ENCODE results near the gene SUPT5H. TPM values are rescaled to one million over a fixed set of nuclear protein-coding genes. Genes with fewer than 3 reads are reported as not detected.
A peak's percentile ranks its signal among the peaks of the same experiment; 100 is the strongest.

Gene SUPT5H
- total and polyA plus RNA-seq, 2 of the 8 experiments (the other 6 are each of a cell fraction or from before 2014, with no cell fraction given): 77.8 to 111 TPM

DNA sequence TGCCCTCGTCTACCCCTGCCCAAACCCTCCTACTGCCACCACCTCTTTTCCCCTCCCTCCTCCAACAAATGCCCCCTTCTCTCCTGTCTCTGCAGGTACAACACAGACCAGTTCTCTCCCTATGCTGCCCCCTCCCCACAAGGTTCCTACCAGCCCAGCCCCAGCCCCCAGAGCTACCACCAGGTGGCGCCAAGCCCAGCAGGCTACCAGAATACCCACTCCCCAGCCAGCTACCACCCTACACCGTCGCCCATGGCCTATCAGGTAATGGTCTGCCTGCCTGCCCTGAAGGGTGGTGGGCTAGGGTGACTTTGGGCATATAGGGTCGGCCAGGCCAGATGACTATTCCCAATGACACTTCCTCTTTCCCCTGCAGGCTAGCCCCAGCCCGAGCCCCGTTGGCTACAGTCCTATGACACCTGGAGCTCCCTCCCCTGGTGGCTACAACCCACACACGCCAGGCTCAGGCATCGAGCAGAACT, 28.8 kb downstream of the SUPT5H start:
- no peaks in the 10 kb centered on the region; a peak in 1 of 7 replicates for H3K4me1 ChIP-seq (replicated peaks in 1 of 4; ENCODE audit: control insufficient read depth in 3 of 4, insufficient read depth in 4 of 4, low read length in 3 of 4)
- 61% methylated on average over 9 of the region's 9 CpGs; no CpG with 5 or more reads in 1 of the 2 experiments for WGBS, 2 experiments (ENCODE audit: extremely low coverage in 1 of 2, insufficient coverage in 1 of 2, insufficient read length in 1 of 2, insufficient replicate concordance in 2 of 2, low coverage in 1 of 2, low lambda C conversion rate in 2 of 2, missing lambda C conversion rate in 1 of 2)
- no peak overlapping the region for H2BK12ac ChIP-seq (ENCODE audit: low read depth, low read length)
- no peak overlapping the region for H3K23ac ChIP-seq (ENCODE audit: insufficient read length)
- H3K4me3 ChIP-seq (ENCODE audit: extremely low read depth in 1 of 4, insufficient read depth in 2 of 4, low read depth in 3 of 4, low read length in 4 of 4): no peak overlapping the region
- H4K5ac ChIP-seq (ENCODE audit: insufficient read length, low read depth, low read length): no peak overlapping the region
- H4K8ac ChIP-seq (ENCODE audit: extremely low read depth, insufficient read depth, low read length): peak overlapping the region; percentile 54
- no peak overlapping the region for H3K56ac ChIP-seq (replicated peaks; ENCODE audit: insufficient read length, low read depth, low read length)
- no peak overlapping the region for H4K91ac ChIP-seq (replicated peaks; ENCODE audit: insufficient read length, low read length)
- peak in 1 of 2 experiments; percentile 96 for DNase-seq (ENCODE audit: low read depth in 1 of 2, low spot score in 2 of 2)
- H2AFZ ChIP-seq (ENCODE audit: low read length): no peak overlapping the region
- H3K4ac ChIP-seq (replicated peaks; ENCODE audit: insufficient read length, low read depth, low read length): no peak overlapping the region
- TF ChIP-seq, protein P1, sequence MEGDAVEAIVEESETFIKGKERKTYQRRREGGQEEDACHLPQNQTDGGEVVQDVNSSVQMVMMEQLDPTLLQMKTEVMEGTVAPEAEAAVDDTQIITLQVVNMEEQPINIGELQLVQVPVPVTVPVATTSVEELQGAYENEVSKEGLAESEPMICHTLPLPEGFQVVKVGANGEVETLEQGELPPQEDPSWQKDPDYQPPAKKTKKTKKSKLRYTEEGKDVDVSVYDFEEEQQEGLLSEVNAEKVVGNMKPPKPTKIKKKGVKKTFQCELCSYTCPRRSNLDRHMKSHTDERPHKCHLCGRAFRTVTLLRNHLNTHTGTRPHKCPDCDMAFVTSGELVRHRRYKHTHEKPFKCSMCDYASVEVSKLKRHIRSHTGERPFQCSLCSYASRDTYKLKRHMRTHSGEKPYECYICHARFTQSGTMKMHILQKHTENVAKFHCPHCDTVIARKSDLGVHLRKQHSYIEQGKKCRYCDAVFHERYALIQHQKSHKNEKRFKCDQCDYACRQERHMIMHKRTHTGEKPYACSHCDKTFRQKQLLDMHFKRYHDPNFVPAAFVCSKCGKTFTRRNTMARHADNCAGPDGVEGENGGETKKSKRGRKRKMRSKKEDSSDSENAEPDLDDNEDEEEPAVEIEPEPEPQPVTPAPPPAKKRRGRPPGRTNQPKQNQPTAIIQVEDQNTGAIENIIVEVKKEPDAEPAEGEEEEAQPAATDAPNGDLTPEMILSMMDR (IDR thresholded peaks at IDR 0.05; ENCODE audit: control extremely low read depth in 1 of 3, insufficient read depth in 1 of 3, low read depth in 1 of 3, low read length in 3 of 3): peak; percentile 89 to 96 (median 92)
- TF ChIP-seq MAFK (IDR thresholded peaks at IDR 0.05; ENCODE audit: low read depth, low read length): no peak
- TF ChIP-seq SP4 (IDR thresholded peaks at IDR 0.05; ENCODE audit: low read length): no peak
- no peak for TF ChIP-seq TAF7 (optimal IDR thresholded peaks at IDR 0.05; ENCODE audit: borderline replicate concordance, low read depth, low read length)
- TF ChIP-seq SUZ12 (IDR thresholded peaks at IDR 0.05; ENCODE audit: low read length): no peak
- TF ChIP-seq, protein P2, sequence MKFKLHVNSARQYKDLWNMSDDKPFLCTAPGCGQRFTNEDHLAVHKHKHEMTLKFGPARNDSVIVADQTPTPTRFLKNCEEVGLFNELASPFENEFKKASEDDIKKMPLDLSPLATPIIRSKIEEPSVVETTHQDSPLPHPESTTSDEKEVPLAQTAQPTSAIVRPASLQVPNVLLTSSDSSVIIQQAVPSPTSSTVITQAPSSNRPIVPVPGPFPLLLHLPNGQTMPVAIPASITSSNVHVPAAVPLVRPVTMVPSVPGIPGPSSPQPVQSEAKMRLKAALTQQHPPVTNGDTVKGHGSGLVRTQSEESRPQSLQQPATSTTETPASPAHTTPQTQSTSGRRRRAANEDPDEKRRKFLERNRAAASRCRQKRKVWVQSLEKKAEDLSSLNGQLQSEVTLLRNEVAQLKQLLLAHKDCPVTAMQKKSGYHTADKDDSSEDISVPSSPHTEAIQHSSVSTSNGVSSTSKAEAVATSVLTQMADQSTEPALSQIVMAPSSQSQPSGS (IDR thresholded peaks at IDR 0.05; ENCODE audit: low read length): no peak
- peak; percentile 61 to 72 for TF ChIP-seq RAD21 (IDR thresholded peaks at IDR 0.05 in 1 of 2, conservative IDR thresholded peaks at IDR 0.05 in 1 of 2; ENCODE audit: low read depth in 2 of 2, low read length in 2 of 2)
- H2BK5ac ChIP-seq (ENCODE audit: low read depth, low read length): no peak overlapping the region
- H3K4me2 ChIP-seq (ENCODE audit: insufficient read depth in 1 of 2, low read depth in 2 of 2, low read length in 2 of 2): no peak overlapping the region
- H3K36me3 ChIP-seq (ENCODE audit: control insufficient read depth in 2 of 4, insufficient read depth in 4 of 4, low read length in 3 of 4): peaks cover 26 to 50% (median 47%) of the 10 kb centered on the region in 4 experiments
- no peak for FAIRE-seq
- no peak overlapping the region for H2AK5ac ChIP-seq (ENCODE audit: low read depth, low read length)
- H3K14ac ChIP-seq (ENCODE audit: insufficient read length): no peak overlapping the region
- H2BK20ac ChIP-seq (ENCODE audit: low read length): no peak overlapping the region
- no peaks in the 10 kb centered on the region; the same call in 1 of the 2 replicates for H3K23me2 ChIP-seq (ENCODE audit: low read depth, low read length)
- no peak overlapping the region for H3K27ac ChIP-seq (ENCODE audit: low read depth, low read length)
- no peak overlapping the region for H2BK15ac ChIP-seq (ENCODE audit: low read length)
- no peaks in the 10 kb centered on the region for H3K27me3 ChIP-seq (replicated peaks in 1 of 4; ENCODE audit: control insufficient read depth in 3 of 4, extremely low read depth in 1 of 4, insufficient read depth in 3 of 4, low read length in 3 of 4)
- no peak overlapping the region for H3K9ac ChIP-seq (replicated peaks in 1 of 4; ENCODE audit: extremely low read depth in 1 of 4, low read depth in 3 of 4, low read length in 3 of 4)
- H3K79me2 ChIP-seq (ENCODE audit: control insufficient read depth in 1 of 2, insufficient read depth in 2 of 2, low read length in 2 of 2): no peaks in the 10 kb centered on the region
- peaks cover 6 to 11% of the 10 kb centered on the region in 2 experiments for H4K20me1 ChIP-seq (replicated peaks in 1 of 2; ENCODE audit: control insufficient read depth in 1 of 2, insufficient read depth in 2 of 2, low read length in 2 of 2)
- POLR2A ChIA-PET (ENCODE audit: partially characterized antibody): interaction anchor here (0.7 to 5.3 kb wide), 13 partner anchors 12 to 104 kb away, joined by 3 to 20 read pairs (median 4); partner anchors contain the start of genes EID2B, MED29, PAF1 and RPS16
- CTCF ChIA-PET (ENCODE audit: partially characterized antibody): interaction anchor here (0.7 to 5.6 kb wide), 41 partner anchors 9 to 199 kb away, joined by 3 to 78 read pairs (median 6); partner anchors contain the start of genes DLL3, EID2, EID2B and PLEKHG2
- H3K79me1 ChIP-seq (ENCODE audit: low read depth, low read length): peaks cover 3% of the 10 kb centered on the region; the same call in 1 of the 2 replicates
- H3K9me3 ChIP-seq (ENCODE audit: insufficient read depth in 2 of 2, low read depth in 1 of 2, low read length in 1 of 2): no peaks in the 10 kb centered on the region
- H3K18ac ChIP-seq (ENCODE audit: extremely low read depth, low read length): no peak overlapping the region
- H2BK120ac ChIP-seq (replicated peaks; ENCODE audit: low read depth, low read length): no peak overlapping the region

All from H1 (cell line).